ENCODE measurements around the gene RUNX1.

Gene RUNX1

GRCh38 chr21:35035581-35035980 lies 13.5 kb downstream of the RUNX1 start:
- no peak for DNase-seq

GRCh38 chr21:35035116-35035515 lies 14.0 kb downstream of the RUNX1 start:
- DNase-seq: no peak

GRCh38 chr21:35034203-35034926 lies 14.7 kb downstream of the RUNX1 start:
- DNase-seq: no peak

GRCh38 chr21:35032474-35033263 lies 16.4 kb downstream of the RUNX1 start:
- DNase-seq: no peak

GRCh38 chr21:35028451-35028978 lies 20.6 kb downstream of the RUNX1 start:
- DNase-seq: no peak

GRCh38 chr21:35027563-35028450 lies 21.3 kb downstream of the RUNX1 start:
- DNase-seq: no peak

- DNase-seq: peak; percentile 87 to 88
Observed at GRCh38 chr21:35026617-35027562, 22.2 kb downstream of the RUNX1 start.

GRCh38 chr21:35026153-35026500 lies 23.0 kb downstream of the RUNX1 start:
- no peak for DNase-seq

GRCh38 chr21:35025206-35026152 lies 23.6 kb downstream of the RUNX1 start:
- DNase-seq: peak; percentile 35 to 44

- DNase-seq: no peak
Observed at GRCh38 chr21:35024513-35024912, 24.6 kb downstream of the RUNX1 start.

- DNase-seq: no peak
Observed at GRCh38 chr21:35024071-35024420, 25.1 kb downstream of the RUNX1 start.

- DNase-seq: no peak
Observed at GRCh38 chr21:35023396-35024070, 25.6 kb downstream of the RUNX1 start.

GRCh38 chr21:35021546-35021945 lies 27.6 kb downstream of the RUNX1 start:
- no peak for DNase-seq

GRCh38 chr21:35020902-35021301 lies 28.2 kb downstream of the RUNX1 start:
- no peak for DNase-seq

- DNase-seq: no peak
Observed at GRCh38 chr21:35020436-35020835, 28.7 kb downstream of the RUNX1 start.

GRCh38 chr21:35019631-35020032 lies 29.5 kb downstream of the RUNX1 start:
- DNase-seq: no peak

GRCh38 chr21:35017256-35017655 lies 31.8 kb downstream of the RUNX1 start:
- no peak for DNase-seq

GRCh38 chr21:35016517-35017188 lies 32.4 kb downstream of the RUNX1 start:
- no peak for DNase-seq

GRCh38 chr21:35016071-35016470 lies 33.0 kb downstream of the RUNX1 start:
- no peak for DNase-seq
